Measurements from ENCODE around the gene ROR1. TPM values are rescaled to one million over a fixed set of nuclear protein-coding genes. Genes with fewer than 3 reads are reported as not detected.

Gene ROR1
- total RNA-seq, 2 donors from 2014 or later, result 12.9 to 40.8 TPM

DNA sequence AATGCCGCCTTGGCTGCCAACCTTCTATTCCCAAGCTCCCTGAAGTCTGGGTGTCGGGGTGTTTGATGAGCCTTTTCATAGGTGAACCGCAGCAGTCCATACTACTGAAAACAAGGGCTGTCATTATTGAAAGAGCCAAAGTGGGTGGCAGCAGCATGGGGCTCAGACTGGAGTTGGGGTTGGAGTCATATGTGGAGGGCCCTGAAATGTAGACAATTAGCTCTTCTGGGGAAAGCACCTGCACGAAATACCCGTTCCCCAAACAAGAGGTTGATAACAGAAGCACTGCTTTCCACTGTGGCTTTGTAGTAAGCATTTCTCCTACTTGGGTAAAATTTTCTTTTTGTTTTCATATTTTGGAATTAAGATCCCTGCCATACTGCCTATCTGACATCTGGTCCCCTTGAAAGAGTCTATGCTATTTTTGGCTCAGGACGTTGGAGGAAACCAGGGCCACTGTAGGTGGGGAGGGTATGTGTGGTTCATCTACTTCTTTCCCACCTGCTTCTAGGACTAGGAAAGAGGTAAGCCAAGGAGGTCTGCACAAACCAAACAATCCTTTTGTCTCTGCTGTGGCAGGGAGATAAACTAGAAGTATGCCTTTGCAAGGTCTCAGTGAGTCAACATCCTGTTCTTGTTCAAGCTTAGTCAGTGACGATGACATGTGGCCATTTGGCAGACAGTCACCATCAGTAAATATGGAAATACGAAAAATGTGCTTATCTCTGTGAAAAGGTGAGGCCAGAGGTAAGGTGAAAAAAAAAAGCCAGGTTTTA is 232.6 kb downstream of the ROR1 start:
- no peaks in the 10 kb centered on the region for H3K9me3 ChIP-seq
- no peak overlapping the region for H3K27ac ChIP-seq
- H3K27me3 ChIP-seq, result no peaks in the 10 kb centered on the region
- no peak for DNase-seq (ENCODE audit: low spot score)
- H3K4me3 ChIP-seq, result no peak overlapping the region
- TF ChIP-seq, protein P1, sequence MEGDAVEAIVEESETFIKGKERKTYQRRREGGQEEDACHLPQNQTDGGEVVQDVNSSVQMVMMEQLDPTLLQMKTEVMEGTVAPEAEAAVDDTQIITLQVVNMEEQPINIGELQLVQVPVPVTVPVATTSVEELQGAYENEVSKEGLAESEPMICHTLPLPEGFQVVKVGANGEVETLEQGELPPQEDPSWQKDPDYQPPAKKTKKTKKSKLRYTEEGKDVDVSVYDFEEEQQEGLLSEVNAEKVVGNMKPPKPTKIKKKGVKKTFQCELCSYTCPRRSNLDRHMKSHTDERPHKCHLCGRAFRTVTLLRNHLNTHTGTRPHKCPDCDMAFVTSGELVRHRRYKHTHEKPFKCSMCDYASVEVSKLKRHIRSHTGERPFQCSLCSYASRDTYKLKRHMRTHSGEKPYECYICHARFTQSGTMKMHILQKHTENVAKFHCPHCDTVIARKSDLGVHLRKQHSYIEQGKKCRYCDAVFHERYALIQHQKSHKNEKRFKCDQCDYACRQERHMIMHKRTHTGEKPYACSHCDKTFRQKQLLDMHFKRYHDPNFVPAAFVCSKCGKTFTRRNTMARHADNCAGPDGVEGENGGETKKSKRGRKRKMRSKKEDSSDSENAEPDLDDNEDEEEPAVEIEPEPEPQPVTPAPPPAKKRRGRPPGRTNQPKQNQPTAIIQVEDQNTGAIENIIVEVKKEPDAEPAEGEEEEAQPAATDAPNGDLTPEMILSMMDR (IDR thresholded peaks at IDR 0.05), result no peak
- no peaks in the 10 kb centered on the region for H3K36me3 ChIP-seq
- peaks cover 0 to 13% of the 10 kb centered on the region in 2 donors for H3K4me1 ChIP-seq

DNA sequence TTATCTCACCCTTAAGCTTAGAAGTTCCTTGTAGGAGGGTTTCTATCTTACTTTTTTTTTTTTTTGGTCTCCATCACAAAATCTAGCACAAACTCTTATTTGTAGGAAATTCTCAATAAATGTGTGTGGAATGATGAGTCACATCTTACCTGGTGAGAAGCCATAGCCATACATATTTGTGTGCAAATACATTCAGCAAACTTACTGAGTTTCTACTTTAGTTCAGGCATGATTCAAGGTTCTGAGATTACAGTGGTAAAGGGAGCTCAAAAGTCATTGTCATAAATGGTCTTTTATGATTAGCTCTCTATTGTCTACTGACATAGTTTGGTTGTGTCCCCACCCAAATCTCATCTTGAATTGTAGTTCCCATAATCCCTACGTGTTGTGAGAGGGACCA is 236.5 kb downstream of the ROR1 start:
- H3K36me3 ChIP-seq, result no peaks in the 10 kb centered on the region
- no peaks in the 10 kb centered on the region for H3K9me3 ChIP-seq
- TF ChIP-seq, protein P1 (IDR thresholded peaks at IDR 0.05), result no peak
- DNase-seq (ENCODE audit: low spot score), result no peak
- peaks cover 0 to 13% of the 10 kb centered on the region in 2 donors for H3K4me1 ChIP-seq
- no peaks in the 10 kb centered on the region for H3K27me3 ChIP-seq
- H3K27ac ChIP-seq, result no peak overlapping the region
- H3K4me3 ChIP-seq, result no peak overlapping the region

DNA sequence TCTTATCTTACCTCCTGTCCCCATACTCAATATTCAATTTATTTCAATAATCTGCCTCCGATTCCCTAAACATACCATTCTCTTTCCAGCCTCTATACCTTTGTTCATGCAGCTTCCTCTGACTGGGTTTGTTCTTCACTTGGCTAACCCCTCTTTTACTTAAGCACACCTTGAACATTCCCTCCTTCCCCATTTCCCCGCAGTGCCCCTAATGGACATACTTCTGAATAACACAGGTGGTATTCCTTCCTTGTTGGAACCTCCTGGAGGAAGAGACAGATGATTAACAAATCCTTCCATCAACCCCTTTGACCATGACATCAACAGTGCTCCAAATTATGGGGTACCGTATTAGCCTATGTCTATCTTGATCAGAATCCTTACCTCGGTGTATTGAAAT is 239.6 kb downstream of the ROR1 start:
- H3K4me3 ChIP-seq, result no peak overlapping the region
- no peaks in the 10 kb centered on the region for H3K36me3 ChIP-seq
- no peaks in the 10 kb centered on the region for H3K4me1 ChIP-seq
- no peak overlapping the region for H3K27ac ChIP-seq
- DNase-seq (ENCODE audit: low spot score), result no peak
- TF ChIP-seq, protein P1 (IDR thresholded peaks at IDR 0.05), result no peak
- no peaks in the 10 kb centered on the region for H3K27me3 ChIP-seq
- no peaks in the 10 kb centered on the region for H3K9me3 ChIP-seq

DNA sequence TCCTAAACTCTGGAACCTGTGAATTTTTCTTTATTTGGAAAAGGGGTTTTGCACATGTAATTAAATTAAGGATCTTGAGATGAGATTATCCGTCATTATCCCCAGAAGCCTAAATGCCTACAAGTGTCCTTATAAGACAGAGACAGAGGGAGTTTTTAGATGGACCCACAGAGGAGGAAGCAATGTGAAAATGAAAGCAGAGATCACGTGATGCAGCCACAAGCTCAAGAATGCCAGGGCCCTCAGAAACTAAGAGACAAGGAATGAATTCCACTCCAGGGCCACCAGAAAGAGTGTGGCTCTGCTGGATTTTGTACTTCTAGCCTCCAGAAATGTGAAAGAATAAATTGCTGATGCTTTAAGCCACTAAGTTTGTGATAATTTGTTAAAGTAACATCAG is 246.0 kb downstream of the ROR1 start:
- H3K9me3 ChIP-seq, result no peaks in the 10 kb centered on the region
- H3K27me3 ChIP-seq, result no peaks in the 10 kb centered on the region
- TF ChIP-seq, protein P1 (IDR thresholded peaks at IDR 0.05), result no peak
- no peaks in the 10 kb centered on the region for H3K4me1 ChIP-seq
- no peak for DNase-seq (ENCODE audit: low spot score)
- H3K27ac ChIP-seq, result peak overlapping the region in 1 of 2 donors; percentile 49
- H3K4me3 ChIP-seq, result no peak overlapping the region
- H3K36me3 ChIP-seq, result no peaks in the 10 kb centered on the region

DNA sequence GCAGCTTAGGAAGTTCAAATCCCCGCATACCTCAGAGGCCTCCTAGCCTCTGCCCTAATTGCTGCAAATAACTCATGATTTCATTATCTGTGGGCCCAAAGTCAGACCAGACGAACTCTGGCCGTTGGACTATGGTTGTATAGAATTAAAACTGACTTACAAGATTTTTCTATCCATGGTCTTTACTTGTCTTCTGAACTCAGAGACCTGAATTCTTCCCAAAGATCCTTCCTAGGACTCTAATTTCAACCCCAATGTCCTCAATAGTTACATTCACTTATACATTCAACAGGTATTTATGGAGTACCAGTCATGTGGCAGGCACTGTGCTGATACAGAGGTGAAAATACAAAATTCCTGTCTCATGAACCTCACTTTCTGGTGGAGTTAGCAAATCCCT is 247.2 kb downstream of the ROR1 start:
- no peak for DNase-seq (ENCODE audit: low spot score)
- Histone ChIP-seq H3K4me3 (no peak overlapping the region), H3K27ac (no peak overlapping the region), H3K4me1 (no peaks in the 10 kb centered on the region), H3K36me3 (no peaks in the 10 kb centered on the region), H3K27me3 (no peaks in the 10 kb centered on the region), H3K9me3 (no peaks in the 10 kb centered on the region)
- TF ChIP-seq, protein P1 (IDR thresholded peaks at IDR 0.05), result no peak

DNA sequence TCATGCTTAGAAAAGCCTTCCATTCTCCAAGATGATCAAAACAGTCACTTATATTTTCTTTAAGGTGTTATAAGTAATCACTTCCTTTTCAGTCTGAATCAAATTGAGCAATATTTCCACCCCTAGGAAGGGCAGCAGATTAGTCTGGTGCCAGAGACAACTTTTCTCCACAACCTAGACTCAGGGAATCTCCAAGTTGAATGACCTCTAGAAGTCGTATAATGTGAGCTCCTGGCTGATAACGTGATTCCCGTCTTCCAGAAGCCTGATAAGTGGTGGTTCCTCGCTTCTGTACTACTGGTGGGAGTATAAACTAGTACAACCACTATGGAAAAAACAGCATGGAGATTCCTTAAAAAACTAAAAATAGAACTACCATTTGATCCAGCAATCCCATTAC is 251.2 kb downstream of the ROR1 start:
- H3K9me3 ChIP-seq, result no peaks in the 10 kb centered on the region
- no peaks in the 10 kb centered on the region for H3K4me1 ChIP-seq
- no peak overlapping the region for H3K27ac ChIP-seq
- no peaks in the 10 kb centered on the region for H3K36me3 ChIP-seq
- H3K27me3 ChIP-seq, result no peaks in the 10 kb centered on the region
- TF ChIP-seq, protein P1 (IDR thresholded peaks at IDR 0.05), result no peak
- no peak overlapping the region for H3K4me3 ChIP-seq
- no peak for DNase-seq (ENCODE audit: low spot score)

All from right atrium auricular region (tissue), 2 donors.